ENCODE data around the gene RGL2.
"Not testable (repeated sequence)": the region's sequence is repeated elsewhere in the genome, so short reads cannot be mapped to it uniquely, and the experiment has no call there.

RGL2 gene

GRCh38 chr6:33294086-33294823 is 4.5 kb downstream of the RGL2 start:
- no peak for DNase-seq (ENCODE audit: low spot score)

- DNase-seq (ENCODE audit: low spot score): no peak
Observed at GRCh38 chr6:33292996-33293682, 5.6 kb downstream of the RGL2 start.

- no peak for DNase-seq (ENCODE audit: low spot score)
Observed at GRCh38 chr6:33290459-33290858, 8.3 kb downstream of the RGL2 start.

GRCh38 chr6:33289784-33290315 is 8.9 kb downstream of the RGL2 start:
- DNase-seq (ENCODE audit: low spot score): no peak

GRCh38 chr6:33288921-33289783 is 9.6 kb downstream of the RGL2 start, which contains the start of the genes PFDN6 and WDR46:
TSS of gene PFDN6 (plus strand) at chr6:33289601. CDS start at chr6:33289857, 256 bp downstream.
TSS of gene WDR46 (minus strand) at chr6:33289239. CDS start at chr6:33289170, 69 bp downstream.
- peak; percentile 90 for DNase-seq (ENCODE audit: low spot score)

GRCh38 chr6:33288141-33288920 is 10.4 kb downstream of the RGL2 start:
- DNase-seq (ENCODE audit: low spot score): no peak

- DNase-seq (ENCODE audit: low spot score): no peak
Observed at GRCh38 chr6:33286946-33287914, 11.5 kb downstream of the RGL2 start.

GRCh38 chr6:33285214-33285613 is 13.5 kb downstream of the RGL2 start:
- DNase-seq (ENCODE audit: low spot score): not testable (repeated sequence)

- DNase-seq (ENCODE audit: low spot score): no peak
Observed at GRCh38 chr6:33280539-33280938, 18.2 kb downstream of the RGL2 start.

GRCh38 chr6:33279971-33280511 is 18.7 kb downstream of the RGL2 start:
- DNase-seq (ENCODE audit: low spot score): no peak

GRCh38 chr6:33279257-33279695 is 19.5 kb downstream of the RGL2 start:
- DNase-seq (ENCODE audit: low spot score): no peak

GRCh38 chr6:33278810-33279209 is 19.9 kb downstream of the RGL2 start:
- no peak for DNase-seq (ENCODE audit: low spot score)

GRCh38 chr6:33278392-33278741 is 20.4 kb downstream of the RGL2 start:
- DNase-seq (ENCODE audit: low spot score): no peak

GRCh38 chr6:33277663-33278391 is 20.9 kb downstream of the RGL2 start:
- DNase-seq (ENCODE audit: low spot score): no peak

GRCh38 chr6:33276864-33277662 is 21.7 kb downstream of the RGL2 start, which contains the start of gene B3GALT4:
TSS of gene B3GALT4 (plus strand) at chr6:33277123. CDS start at chr6:33277420, 297 bp downstream.
- DNase-seq (ENCODE audit: low spot score): peak; percentile 82

- DNase-seq (ENCODE audit: low spot score): no peak
Observed at GRCh38 chr6:33276581-33276863, 22.2 kb downstream of the RGL2 start.

- DNase-seq (ENCODE audit: low spot score): not testable (repeated sequence)
Observed at GRCh38 chr6:33275795-33276580, 22.8 kb downstream of the RGL2 start.
